Upper lobe of right lung (tissue), 1 donor: ENCODE results near the gene UNC5B. TPM values are rescaled to one million over a fixed set of nuclear protein-coding genes. Genes with fewer than 3 reads are reported as not detected.

ENCODE experiments used
- ATAC-seq: fragments of 200-7000 bp; cut with Tn5 transposase; one replicate; pipeline ENCODE4 v1.9.1; 2020; ENCODE audit warnings: mild to moderate bottlenecking, moderate library complexity
- DNase-seq: peaks from one replicate; pipeline ENCODE4 v3.0.0-alpha.2; 2020
- H3K27ac ChIP-seq: fragments of 200-600 bp; one replicate; pipeline ENCODE4 v1.8.0; 2022
- H3K27me3 ChIP-seq: fragments of 200-600 bp; one replicate; pipeline ENCODE4 v1.8.0; 2022; ENCODE audit warnings: mild to moderate bottlenecking
- H3K36me3 ChIP-seq: fragments of 200-600 bp; one replicate; pipeline ENCODE4 v1.8.0; 2022
- H3K4me1 ChIP-seq: fragments of 200-600 bp; one replicate; pipeline ENCODE4 v1.8.0; 2022
- H3K4me3 ChIP-seq: fragments of 200-600 bp; one replicate; pipeline ENCODE4 v1.8.0; 2022; ENCODE audit warnings: mild to moderate bottlenecking
- H3K9me3 ChIP-seq: fragments of 200-600 bp; one replicate; pipeline ENCODE4 v1.8.0; 2022
- intact Hi-C: fragments of 100-400 bp; cut with DNase I; formaldehyde crosslinking; loops from one replicate; pipeline ENCODE4 v1.11.0; 2022
- total RNA-seq: library from RNA; stranded (reverse); fragmentation: NEBNext Ultra II Directional; extraction: Animal tissue kit (Norgen Biotek cat#: 25700); gene quantifications from one replicate; pipeline ENCODE4 v1.2.1, GENCODE V29; 2021
- TF ChIP-seq, protein P1 (sequence below): fragments of 200-600 bp; IDR thresholded peaks from one replicate; pipeline ENCODE4 v1.8.0; 2022; ENCODE audit warnings: antibody characterized with exemption
- donor health status: DM: no; HTN: yes; CAD: no; lungs with severe emphysema.

Gene UNC5B
- total RNA-seq, 1 donor from 2014 or later: 16.0 TPM

DNA sequence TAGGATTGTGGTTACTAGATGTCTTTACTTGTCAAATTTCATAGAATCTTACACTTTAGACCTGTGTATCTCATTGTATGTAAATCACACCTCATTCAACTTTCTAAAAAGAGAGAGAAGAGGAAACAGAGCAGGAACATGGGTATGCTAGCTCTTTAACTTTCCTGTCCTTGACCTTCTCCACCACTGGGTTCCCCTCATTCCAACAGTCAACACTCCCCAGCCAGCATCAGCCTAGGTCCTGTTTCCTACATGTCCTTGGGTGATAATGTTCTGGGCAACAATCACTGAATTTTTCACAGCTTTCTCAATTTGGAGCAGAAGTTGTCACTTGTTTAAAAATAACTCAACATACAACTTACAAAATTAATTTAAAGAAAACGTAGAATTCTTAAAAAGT lies 9.2 kb upstream of the UNC5B start:
- Histone ChIP-seq H3K4me3 (no peak overlapping the region), H3K36me3 (no peaks in the 10 kb centered on the region), H3K27me3 (no peaks in the 10 kb centered on the region), H3K4me1 (no peaks in the 10 kb centered on the region), H3K27ac (no peak overlapping the region), H3K9me3 (peaks cover 2% of the 10 kb centered on the region)
- TF ChIP-seq, protein P1, sequence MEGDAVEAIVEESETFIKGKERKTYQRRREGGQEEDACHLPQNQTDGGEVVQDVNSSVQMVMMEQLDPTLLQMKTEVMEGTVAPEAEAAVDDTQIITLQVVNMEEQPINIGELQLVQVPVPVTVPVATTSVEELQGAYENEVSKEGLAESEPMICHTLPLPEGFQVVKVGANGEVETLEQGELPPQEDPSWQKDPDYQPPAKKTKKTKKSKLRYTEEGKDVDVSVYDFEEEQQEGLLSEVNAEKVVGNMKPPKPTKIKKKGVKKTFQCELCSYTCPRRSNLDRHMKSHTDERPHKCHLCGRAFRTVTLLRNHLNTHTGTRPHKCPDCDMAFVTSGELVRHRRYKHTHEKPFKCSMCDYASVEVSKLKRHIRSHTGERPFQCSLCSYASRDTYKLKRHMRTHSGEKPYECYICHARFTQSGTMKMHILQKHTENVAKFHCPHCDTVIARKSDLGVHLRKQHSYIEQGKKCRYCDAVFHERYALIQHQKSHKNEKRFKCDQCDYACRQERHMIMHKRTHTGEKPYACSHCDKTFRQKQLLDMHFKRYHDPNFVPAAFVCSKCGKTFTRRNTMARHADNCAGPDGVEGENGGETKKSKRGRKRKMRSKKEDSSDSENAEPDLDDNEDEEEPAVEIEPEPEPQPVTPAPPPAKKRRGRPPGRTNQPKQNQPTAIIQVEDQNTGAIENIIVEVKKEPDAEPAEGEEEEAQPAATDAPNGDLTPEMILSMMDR: no peak
- intact Hi-C loops: no loop called here
- no peak for DNase-seq
- ATAC-seq: no peak

GRCh38 chr10:71203716-71204115 lies 8.7 kb upstream of the UNC5B start:
- no peaks in the 10 kb centered on the region for H3K9me3 ChIP-seq
- intact Hi-C loops: no loop called here
- DNase-seq (peak; percentile 19), ATAC-seq (no peak)
- no peaks in the 10 kb centered on the region for H3K4me1 ChIP-seq
- H3K27ac ChIP-seq: no peak overlapping the region
- no peaks in the 10 kb centered on the region for H3K27me3 ChIP-seq
- no peak overlapping the region for H3K4me3 ChIP-seq
- TF ChIP-seq, protein P1: no peak
- H3K36me3 ChIP-seq: no peaks in the 10 kb centered on the region

- TF ChIP-seq, protein P1: no peak
- Histone ChIP-seq H3K4me1 (peaks cover 6% of the 10 kb centered on the region), H3K4me3 (no peak overlapping the region), H3K9me3 (no peaks in the 10 kb centered on the region), H3K36me3 (no peaks in the 10 kb centered on the region), H3K27ac (no peak overlapping the region), H3K27me3 (no peaks in the 10 kb centered on the region)
- DNase-seq: no peak
- intact Hi-C loops: loop anchor here (5.0 kb wide), 1 partner anchor 277 kb away; no protein-coding TSS in a partner anchor
- no peak for ATAC-seq
These were observed 7.6 kb upstream of the UNC5B start for GRCh38 chr10:71204746-71205145.

DNA sequence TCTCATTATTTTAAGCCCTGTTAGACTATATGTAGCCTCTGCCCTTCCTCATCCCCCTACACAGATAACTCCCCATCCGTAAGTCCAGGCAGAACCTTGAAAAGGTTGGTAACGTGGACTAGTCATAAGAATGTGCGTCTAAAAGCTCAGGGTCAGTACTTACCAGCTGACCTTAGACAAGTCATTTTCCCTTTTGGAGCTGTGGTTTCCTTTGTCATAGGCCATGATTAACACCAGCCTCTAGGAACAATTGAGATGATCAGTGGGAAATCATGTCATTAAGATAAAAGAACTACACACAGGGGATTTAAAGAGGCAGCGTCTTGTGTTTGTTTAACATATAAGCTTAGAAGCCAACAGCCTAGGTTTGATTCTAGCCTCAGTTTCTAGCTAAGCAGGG lies 6.9 kb upstream of the UNC5B start:
- TF ChIP-seq, protein P1: no peak
- intact Hi-C loops: loop anchor here (5.0 kb wide), 1 partner anchor 278 kb away; no protein-coding TSS in a partner anchor
- DNase-seq: no peak
- Histone ChIP-seq H3K27me3 (peaks cover 5% of the 10 kb centered on the region), H3K4me3 (no peak overlapping the region), H3K36me3 (no peaks in the 10 kb centered on the region), H3K4me1 (peaks cover 6% of the 10 kb centered on the region), H3K27ac (no peak overlapping the region), H3K9me3 (no peaks in the 10 kb centered on the region)
- no peak for ATAC-seq

DNA sequence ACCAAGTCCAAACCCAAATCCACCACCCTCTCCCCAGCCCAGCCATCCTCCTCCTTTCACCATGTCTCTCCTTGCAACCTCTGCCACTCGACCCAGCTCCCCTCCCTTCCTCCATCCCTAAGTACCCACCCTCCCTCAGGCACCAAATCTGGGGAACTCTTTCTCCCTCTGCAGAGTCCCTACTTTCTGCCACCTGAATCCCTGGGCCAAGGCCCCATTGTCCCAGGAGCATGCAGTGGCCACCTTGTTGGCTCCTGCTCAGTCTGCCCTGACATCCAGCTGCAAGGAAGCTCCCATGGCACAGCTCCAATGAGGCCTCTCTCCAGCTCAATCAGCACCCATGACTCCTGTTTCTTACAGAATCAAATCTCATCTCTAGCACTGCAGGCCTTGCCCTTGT lies 5.5 kb upstream of the UNC5B start:
- intact Hi-C loops: loop anchor here (5.0 kb wide), 1 partner anchor 280 kb away; no protein-coding TSS in a partner anchor
- ATAC-seq (no peak), DNase-seq (peak; percentile 38)
- Histone ChIP-seq H3K27ac (no peak overlapping the region), H3K9me3 (no peaks in the 10 kb centered on the region), H3K4me3 (no peak overlapping the region), H3K27me3 (peaks cover 16% of the 10 kb centered on the region), H3K4me1 (peaks cover 8% of the 10 kb centered on the region), H3K36me3 (no peaks in the 10 kb centered on the region)
- TF ChIP-seq, protein P1: no peak

DNA sequence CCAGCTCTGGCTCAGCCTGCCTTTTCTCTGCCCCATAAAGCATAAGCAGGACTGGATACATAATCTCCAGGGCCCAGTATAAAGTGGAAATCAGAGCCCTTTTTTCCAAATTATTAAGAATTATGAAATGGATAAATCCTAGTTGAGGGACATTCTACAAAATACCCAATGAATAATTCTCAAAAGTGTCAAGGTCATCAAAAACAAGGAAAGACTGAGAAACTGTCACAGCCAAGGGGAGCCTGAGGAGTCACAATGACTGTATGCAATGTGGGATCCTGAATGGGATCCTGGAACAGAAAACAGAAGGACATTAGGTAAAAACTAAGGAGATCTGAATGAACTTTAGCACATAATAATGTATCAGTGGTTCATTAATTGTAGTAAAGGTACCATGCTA lies 4.8 kb upstream of the UNC5B start:
- intact Hi-C loops: loop anchor here (5.0 kb wide), 1 partner anchor 280 kb away; no protein-coding TSS in a partner anchor
- H3K27me3 ChIP-seq: peaks cover 16% of the 10 kb centered on the region
- H3K27ac ChIP-seq: no peak overlapping the region
- no peaks in the 10 kb centered on the region for H3K9me3 ChIP-seq
- H3K4me1 ChIP-seq: peaks cover 10% of the 10 kb centered on the region
- H3K36me3 ChIP-seq: no peaks in the 10 kb centered on the region
- no peak overlapping the region for H3K4me3 ChIP-seq
- DNase-seq (no peak), ATAC-seq (no peak)
- TF ChIP-seq, protein P1: no peak
